GDM1 (cell line): Measurements from ENCODE around the gene ABCA3.

Experiments used
- DNase-seq: peaks from one replicate; lab custom pipeline; 2025; lab: John Stamatoyannopoulos, UW

ABCA3 gene

GRCh38 chr16:2233872-2234812, 106.4 kb downstream of the ABCA3 start:
- DNase-seq, result no peak

GRCh38 chr16:2233046-2233775, 107.3 kb downstream of the ABCA3 start:
- no peak for DNase-seq

- DNase-seq, result no peak
Observed at GRCh38 chr16:2232094-2232990, 108.2 kb downstream of the ABCA3 start.

GRCh38 chr16:2231016-2231931, 109.3 kb downstream of the ABCA3 start:
- DNase-seq, result no peak

- DNase-seq, result no peak
Observed at GRCh38 chr16:2230376-2230775, 110.2 kb downstream of the ABCA3 start.

GRCh38 chr16:2229632-2230250, 110.8 kb downstream of the ABCA3 start:
- no peak for DNase-seq

GRCh38 chr16:2229091-2229490, 111.4 kb downstream of the ABCA3 start:
- DNase-seq, result no peak

GRCh38 chr16:2228161-2228824, 112.2 kb downstream of the ABCA3 start:
- no peak for DNase-seq

GRCh38 chr16:2226918-2227317, 113.6 kb downstream of the ABCA3 start:
- no peak for DNase-seq

GRCh38 chr16:2226245-2226793, 114.2 kb downstream of the ABCA3 start:
- DNase-seq, result no peak
